Activated naive CD8-positive, alpha-beta T cell treated with anti-CD3 and anti-CD28 coated beads, Interleukin-2, amount 10 ng/mL, durations not matched to agents 7 days and 5 days (primary cell): ENCODE data around the gene FASN. TPM values are rescaled to one million over a fixed set of nuclear protein-coding genes. Genes with fewer than 3 reads are reported as not detected.
A peak's percentile ranks its signal among the peaks of the same experiment; 100 is the strongest.

ENCODE experiments used
- ATAC-seq: fragments of 150-1000 bp; cut with Tn5 transposase; one replicate; pipeline ENCODE4 v1.10.0; 2021; ENCODE audit warnings: low read depth, moderate library complexity
- POLR2A ChIA-PET: fragments of 350-600 bp; sonication (Branson Sonifier 250); formaldehyde crosslinking; loops from one replicate; lab custom pipeline; 2021; ENCODE audit warnings: antibody characterized with exemption; lab: Charles Lee
- DNase-seq: peaks from one replicate; pipeline ENCODE4 v3.0.0; 2021
- H3K27ac Mint-ChIP-seq: one replicate; pipeline ENCODE4 v1.8.0; 2022; ENCODE audit warnings: mild to moderate bottlenecking, mixed read lengths
- H3K27me3 Mint-ChIP-seq: one replicate; pipeline ENCODE4 v1.8.0; 2022; ENCODE audit warnings: mild to moderate bottlenecking, moderate library complexity, mixed read lengths
- H3K36me3 Mint-ChIP-seq: one replicate; pipeline ENCODE4 v1.8.0; 2021; ENCODE audit warnings: mild to moderate bottlenecking, mixed read lengths
- H3K4me1 Mint-ChIP-seq: one replicate; pipeline ENCODE4 v1.8.0; 2021; ENCODE audit warnings: mixed read lengths
- H3K4me3 Mint-ChIP-seq: one replicate; pipeline ENCODE4 v1.8.0; 2022; ENCODE audit warnings: mild to moderate bottlenecking, moderate library complexity, mixed read lengths
- H3K9me3 Mint-ChIP-seq: one replicate; pipeline ENCODE4 v1.8.0; 2021; ENCODE audit warnings: mixed read lengths
- total RNA-seq, 2 experiments: library from RNA; stranded (reverse); gene quantifications; one replicate each; pipeline ENCODE4 v1.2.3, GENCODE V29; 2021

Gene FASN
- total RNA-seq, 2 experiments from 2014 or later = 154 to 163 TPM

DNA sequence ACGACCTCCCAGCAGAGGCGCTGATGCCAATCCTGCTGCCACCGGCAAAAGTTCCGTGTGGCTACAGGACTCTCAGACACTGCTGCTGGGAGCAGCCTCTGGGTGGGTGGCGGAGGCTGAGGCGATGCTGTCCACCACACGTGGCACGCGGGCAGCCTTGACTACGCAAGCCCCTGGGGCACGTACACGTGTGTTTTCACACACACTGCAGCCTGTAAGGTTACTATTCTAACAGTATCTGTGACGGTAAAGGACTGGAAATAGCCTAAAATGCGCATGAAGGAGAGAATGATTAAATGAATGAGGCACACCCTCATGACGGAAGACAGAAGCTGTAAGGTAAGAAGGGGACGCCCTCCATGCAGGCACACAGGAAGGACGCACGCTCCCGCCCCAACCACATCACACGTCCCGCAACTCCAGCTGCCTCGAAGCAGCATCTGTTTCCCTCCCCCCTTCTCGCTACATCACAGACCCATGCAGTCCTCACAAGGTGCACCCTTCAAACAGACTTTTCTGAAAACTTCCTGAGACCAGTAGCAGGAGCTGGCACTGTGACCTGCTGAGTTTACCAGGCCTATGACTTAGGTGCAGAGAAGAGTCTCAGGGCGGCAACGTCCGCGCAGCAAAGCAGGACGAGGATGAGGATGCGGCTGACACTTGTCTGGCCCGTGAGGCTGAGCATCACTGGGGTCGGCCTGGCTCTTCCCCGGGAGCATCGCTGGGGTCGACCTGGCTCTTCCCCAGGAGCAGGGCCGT is 28.7 kb upstream of the FASN start:
- H3K9me3 Mint-ChIP-seq = no peaks in the 10 kb centered on the region
- peaks cover 41% of the 10 kb centered on the region for H3K4me1 Mint-ChIP-seq
- DNase-seq (peak; percentile 79), ATAC-seq (peak; percentile 89)
- H3K27ac Mint-ChIP-seq = peak overlapping the region; percentile 99
- H3K4me3 Mint-ChIP-seq = peak overlapping the region; percentile 77
- H3K36me3 Mint-ChIP-seq = peaks cover 11% of the 10 kb centered on the region
- POLR2A ChIA-PET = interaction anchor here (0.7 to 2.9 kb wide), 17 partner anchors 9 to 190 kb away, joined by 3 to 17 read pairs (median 4); partner anchors contain the start of genes CD7, DCXR, FASN and GPS1
- H3K27me3 Mint-ChIP-seq = no peaks in the 10 kb centered on the region

DNA sequence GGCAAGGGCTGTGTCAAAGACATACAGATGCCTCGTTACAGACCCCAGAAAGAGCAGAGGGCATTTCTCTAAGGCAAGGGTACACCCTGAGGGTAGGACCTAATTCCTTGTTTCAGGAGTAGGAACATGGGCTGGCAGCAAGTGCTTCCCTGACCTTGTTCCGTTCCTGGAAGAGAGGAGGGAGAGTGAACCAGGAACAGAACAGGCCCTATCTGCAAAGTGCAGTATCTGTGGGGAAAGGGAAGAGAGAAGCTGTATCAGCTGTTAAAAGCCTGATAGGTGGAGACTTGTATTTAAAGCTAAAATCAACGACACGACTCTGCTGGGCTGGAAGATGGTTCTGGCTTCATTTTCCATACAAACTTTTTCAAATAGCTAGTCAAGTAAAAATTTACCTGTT is 26.1 kb upstream of the FASN start:
- Mint-ChIP-seq H3K9me3 (no peaks in the 10 kb centered on the region), H3K36me3 (peaks cover 11% of the 10 kb centered on the region), H3K27ac (peak overlapping the region; percentile 55), H3K27me3 (no peaks in the 10 kb centered on the region), H3K4me1 (peaks cover 48% of the 10 kb centered on the region), H3K4me3 (no peak overlapping the region)
- DNase-seq = no peak
- POLR2A ChIA-PET = interaction anchor here (0.6 to 4.2 kb wide), 3 partner anchors 12 to 82 kb away, joined by 4 to 29 read pairs (median 6); no protein-coding TSS in a partner anchor
- ATAC-seq = no peak

DNA sequence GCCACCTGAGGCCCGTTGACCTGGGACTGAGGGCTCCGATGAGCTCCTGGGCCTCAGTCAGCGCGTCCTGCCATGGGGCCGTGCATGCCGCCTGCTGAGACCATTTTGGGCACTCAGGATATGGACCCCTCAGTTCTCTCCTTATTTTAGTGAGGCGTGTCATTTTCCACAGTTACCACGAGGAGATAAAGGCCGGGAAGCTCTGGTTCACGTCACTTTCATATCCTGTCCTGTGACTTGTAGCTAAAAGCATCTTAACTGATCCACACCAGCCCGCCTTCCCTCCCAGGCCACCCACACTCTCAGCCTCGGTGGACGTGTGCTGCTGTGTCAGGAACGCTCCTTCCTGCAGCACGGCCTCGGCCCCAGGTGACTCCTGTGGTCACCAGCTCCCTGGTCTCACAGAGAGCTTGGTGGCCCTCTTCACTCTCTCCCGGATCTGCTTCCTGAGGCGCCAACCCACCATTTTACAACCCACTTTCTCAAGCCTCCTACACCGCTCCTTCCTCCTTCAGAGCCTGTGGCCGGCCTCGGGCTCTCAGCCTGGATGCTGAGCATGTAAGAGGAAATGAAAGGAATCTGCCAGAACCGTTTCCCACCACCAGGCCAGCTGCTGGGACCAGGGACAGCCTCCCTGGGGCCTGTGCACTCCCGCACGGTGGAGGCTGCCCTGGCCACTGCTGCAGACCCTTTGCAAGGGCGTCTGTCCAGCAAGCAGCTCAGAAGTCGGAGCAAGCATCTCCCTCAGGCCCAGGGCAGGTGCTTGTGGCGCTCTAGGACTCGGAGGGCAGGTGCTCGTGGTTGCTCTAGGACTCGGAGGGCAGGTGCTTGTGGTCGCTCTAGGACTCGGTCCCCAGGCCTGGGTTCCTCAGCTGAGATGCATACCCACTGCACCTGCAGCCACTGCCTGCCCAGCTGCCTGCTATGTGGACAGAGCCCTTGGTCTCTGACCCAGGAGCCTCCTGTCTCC is 23.9 kb upstream of the FASN start:
- peak overlapping the region; percentile 35 for H3K4me3 Mint-ChIP-seq
- no peaks in the 10 kb centered on the region for H3K27me3 Mint-ChIP-seq
- peaks cover 11% of the 10 kb centered on the region for H3K36me3 Mint-ChIP-seq
- DNase-seq (no peak), ATAC-seq (no peak)
- no peaks in the 10 kb centered on the region for H3K9me3 Mint-ChIP-seq
- peak overlapping the region; percentile 80 for H3K27ac Mint-ChIP-seq
- H3K4me1 Mint-ChIP-seq = peaks cover 37% of the 10 kb centered on the region
- POLR2A ChIA-PET = interaction anchor here (1.0 to 4.2 kb wide), 5 partner anchors 16 to 84 kb away, joined by 3 to 29 read pairs (median 5); partner anchors contain the start of gene DCXR

DNA sequence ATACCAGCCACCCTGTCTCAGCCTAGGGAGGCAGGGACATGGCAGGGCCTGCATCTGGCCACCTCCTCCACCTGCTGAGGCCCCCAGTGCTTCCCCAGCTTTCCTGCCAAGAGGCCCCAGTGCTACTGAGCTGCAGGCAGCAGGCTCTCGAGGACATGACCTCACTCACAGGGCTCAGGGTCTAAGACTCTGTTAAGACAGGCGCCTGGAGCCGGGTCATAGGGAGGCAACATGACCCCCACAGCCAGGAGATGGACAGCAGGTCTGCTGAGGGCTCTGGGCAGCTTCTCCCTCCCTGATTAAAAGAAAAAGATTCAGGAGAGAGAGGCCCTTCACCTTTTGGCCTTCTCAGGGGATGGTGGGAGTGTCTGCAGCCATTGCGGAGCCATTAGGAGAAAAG is 23.2 kb upstream of the FASN start:
- no peak overlapping the region for H3K4me3 Mint-ChIP-seq

DNA sequence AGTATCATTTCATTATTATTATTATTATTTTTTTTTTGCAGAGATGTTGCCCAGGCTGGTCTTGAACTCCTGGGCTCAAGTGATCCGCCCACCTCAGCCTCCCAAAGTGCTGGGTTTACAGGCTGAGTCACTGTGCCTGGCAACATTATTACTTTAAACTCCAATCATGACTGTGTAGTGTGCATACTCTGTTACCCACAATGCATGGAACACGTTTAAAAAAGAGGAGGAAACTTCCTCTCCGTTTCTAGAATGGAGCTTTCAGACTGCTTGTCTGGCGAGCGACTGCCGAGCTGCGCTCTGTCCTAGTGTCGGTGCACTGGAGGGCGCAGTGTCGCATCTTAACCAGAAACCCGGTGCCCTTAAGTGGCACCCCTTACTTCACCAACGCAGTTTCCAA is 22.1 kb upstream of the FASN start:
- H3K27me3 Mint-ChIP-seq = no peaks in the 10 kb centered on the region
- POLR2A ChIA-PET = interaction anchor here (1.2 to 4.2 kb wide), 2 partner anchors 14 to 36 kb away, joined by 3 to 29 read pairs; no protein-coding TSS in a partner anchor
- no peak for DNase-seq
- peaks cover 8% of the 10 kb centered on the region for H3K36me3 Mint-ChIP-seq
- no peak overlapping the region for H3K4me3 Mint-ChIP-seq
- H3K9me3 Mint-ChIP-seq = no peaks in the 10 kb centered on the region
- ATAC-seq = peak; percentile 57
- H3K4me1 Mint-ChIP-seq = peaks cover 22% of the 10 kb centered on the region
- H3K27ac Mint-ChIP-seq = peak overlapping the region; percentile 40

More for the DNA sequence above, 23.2 kb upstream of the FASN start:
- Mint-ChIP-seq H3K27ac (peak overlapping the region; percentile 80), H3K9me3 (no peaks in the 10 kb centered on the region), H3K36me3 (peaks cover 11% of the 10 kb centered on the region), H3K27me3 (no peaks in the 10 kb centered on the region), H3K4me1 (peaks cover 30% of the 10 kb centered on the region)
- no peak for DNase-seq
- ATAC-seq = no peak
- POLR2A ChIA-PET = interaction anchor here (0.5 to 4.2 kb wide), 6 partner anchors 15 to 84 kb away, joined by 3 to 29 read pairs (median 5); partner anchors contain the start of gene DCXR

DNA sequence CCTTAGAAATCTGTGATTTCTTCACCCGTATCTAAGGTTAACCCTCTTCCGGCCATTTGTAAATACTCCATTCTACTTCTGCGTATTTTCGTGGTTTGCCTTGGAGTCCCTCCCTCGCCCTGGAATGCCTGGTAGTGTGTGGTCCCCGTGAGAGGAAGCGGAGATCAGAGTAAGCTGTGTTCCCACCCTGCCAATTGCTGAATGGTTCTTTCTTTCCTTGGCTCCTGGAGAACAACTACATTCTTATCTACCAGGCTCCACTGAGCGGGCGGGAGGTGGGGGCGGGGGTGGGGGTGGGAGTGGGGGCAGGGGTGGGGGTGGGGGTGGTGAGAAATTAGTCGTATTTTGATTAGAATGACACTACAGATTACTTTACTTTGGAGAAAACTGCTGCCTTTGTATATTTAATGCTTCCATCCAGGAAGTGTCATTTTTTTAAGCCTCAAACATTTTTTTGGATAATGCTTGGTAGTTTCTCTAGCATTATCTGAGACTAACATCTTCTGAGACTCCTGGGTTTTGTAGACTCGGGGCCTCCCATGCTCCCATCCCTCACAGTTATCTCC is 20.9 kb upstream of the FASN start:
- Mint-ChIP-seq H3K4me3 (no peak overlapping the region), H3K9me3 (no peaks in the 10 kb centered on the region), H3K4me1 (peaks cover 19% of the 10 kb centered on the region), H3K27me3 (no peaks in the 10 kb centered on the region), H3K36me3 (no peaks in the 10 kb centered on the region), H3K27ac (no peak overlapping the region)
- ATAC-seq (no peak), DNase-seq (no peak)
- POLR2A ChIA-PET = interaction anchor here (1.0 to 1.2 kb wide), 3 partner anchors 20 to 88 kb away, joined by 3 to 4 read pairs (median 3); no protein-coding TSS in a partner anchor

DNA sequence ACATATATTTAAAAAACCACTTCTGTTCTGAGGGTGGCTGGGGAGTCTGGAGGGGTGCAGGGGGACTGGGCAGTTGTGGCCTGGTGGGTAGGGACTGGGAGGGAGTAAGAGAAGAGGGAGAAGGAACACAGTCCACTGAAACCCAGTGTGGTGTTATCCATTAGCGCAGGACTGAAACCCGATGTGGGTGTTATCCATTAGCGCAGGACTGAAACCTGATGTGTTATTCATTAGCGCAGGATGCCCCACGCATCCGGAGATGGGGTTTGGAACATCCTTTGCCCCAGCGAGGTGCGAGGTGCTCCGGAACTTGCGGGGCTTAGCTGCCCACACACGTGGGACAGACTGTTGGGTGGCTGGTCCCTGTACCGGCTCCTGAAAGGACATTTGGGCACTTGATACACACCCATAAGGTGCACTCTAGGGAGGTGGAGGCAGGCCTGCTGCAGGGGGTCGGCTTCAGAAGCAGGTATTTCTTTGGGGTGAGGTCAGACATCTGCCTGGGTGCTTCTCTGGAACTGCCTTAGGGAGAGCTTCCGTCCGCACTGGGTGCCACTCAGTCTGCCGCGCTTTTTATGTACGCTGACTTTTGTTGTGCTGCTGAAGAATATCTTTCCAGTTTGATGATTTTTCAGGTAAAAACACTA is 20.3 kb upstream of the FASN start:
- Mint-ChIP-seq H3K9me3 (no peaks in the 10 kb centered on the region), H3K4me3 (no peak overlapping the region), H3K27me3 (no peaks in the 10 kb centered on the region), H3K36me3 (no peaks in the 10 kb centered on the region), H3K4me1 (peaks cover 19% of the 10 kb centered on the region), H3K27ac (no peak overlapping the region)
- POLR2A ChIA-PET = interaction anchor here (1.0 to 1.2 kb wide), 2 partner anchors 20 to 88 kb away, joined by 3 to 4 read pairs; no protein-coding TSS in a partner anchor
- DNase-seq (no peak), ATAC-seq (no peak)

DNA sequence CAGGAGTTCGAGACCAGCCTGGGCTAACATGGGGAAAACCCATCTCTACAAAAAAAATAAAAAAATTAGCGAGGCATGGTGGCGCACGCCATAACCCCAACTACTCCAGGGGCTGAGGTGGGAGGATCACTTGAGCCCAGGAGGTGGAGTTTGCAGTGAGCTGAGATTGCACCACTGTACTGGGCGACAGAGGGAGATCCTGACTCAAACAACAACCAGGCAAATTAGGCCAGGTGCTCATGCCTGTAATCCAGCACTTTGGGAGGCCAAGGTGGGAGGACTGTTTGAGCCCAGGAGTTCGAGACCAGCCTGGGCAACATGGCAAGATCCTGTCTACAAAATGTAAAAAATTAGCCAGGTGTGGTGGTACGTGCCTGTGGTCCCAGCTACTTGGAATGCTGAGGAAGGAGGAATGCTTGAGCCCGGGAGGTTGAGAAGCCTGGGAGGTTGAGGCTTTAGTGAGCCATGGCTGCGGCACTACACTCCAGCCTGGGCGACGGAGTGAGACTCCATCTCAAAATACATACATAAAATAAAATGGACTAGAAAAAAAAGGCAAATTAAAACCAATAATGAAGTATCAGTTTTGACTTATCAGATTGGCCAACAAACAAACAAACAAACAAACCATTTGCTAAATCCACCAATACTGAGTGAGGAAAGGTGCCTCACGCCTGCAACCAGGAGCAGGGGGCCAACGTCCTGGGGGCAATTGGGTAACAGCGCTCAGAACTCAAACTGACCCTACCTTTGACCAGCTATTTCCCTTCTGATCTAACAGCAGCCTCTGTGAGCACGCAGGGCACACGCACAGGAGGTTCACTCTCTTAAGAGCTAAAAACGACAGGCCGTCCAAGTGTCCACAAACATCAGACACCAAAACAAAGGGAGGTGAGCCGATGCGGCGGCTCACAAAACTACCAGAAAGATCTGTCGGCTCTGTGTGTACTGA is 19.4 kb upstream of the FASN start:
- Mint-ChIP-seq H3K27me3 (no peaks in the 10 kb centered on the region), H3K9me3 (no peaks in the 10 kb centered on the region), H3K36me3 (no peaks in the 10 kb centered on the region), H3K4me3 (no peak overlapping the region), H3K27ac (no peak overlapping the region), H3K4me1 (peaks cover 16% of the 10 kb centered on the region)
- DNase-seq (no peak), ATAC-seq (no peak)
- POLR2A ChIA-PET = interaction anchor here (1.2 kb wide), 1 partner anchor 19 kb away, joined by 4 read pairs; no protein-coding TSS in a partner anchor

DNA sequence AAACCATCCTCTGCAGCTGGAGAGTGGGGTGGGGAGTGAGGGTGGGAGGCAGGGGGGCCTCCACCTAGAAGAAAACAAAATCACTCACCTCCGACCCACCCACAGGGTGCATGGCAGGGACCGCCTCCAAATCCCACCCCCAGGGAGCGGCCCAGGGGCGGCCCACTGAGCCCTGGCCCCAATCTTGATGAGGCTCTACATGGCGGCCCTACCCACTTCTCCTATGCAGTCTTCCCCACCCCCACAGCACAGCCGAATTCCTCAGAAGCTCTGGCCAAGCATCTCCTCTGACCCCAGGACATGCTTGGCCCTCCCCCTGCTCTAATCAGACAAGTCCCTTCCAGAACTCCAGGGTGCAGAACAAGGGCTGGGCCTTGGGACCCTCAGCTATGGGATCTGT is 18.2 kb upstream of the FASN start:
- Mint-ChIP-seq H3K9me3 (no peaks in the 10 kb centered on the region), H3K27me3 (no peaks in the 10 kb centered on the region), H3K4me3 (no peak overlapping the region), H3K4me1 (peaks cover 7% of the 10 kb centered on the region), H3K27ac (no peak overlapping the region), H3K36me3 (no peaks in the 10 kb centered on the region)
- no peak for ATAC-seq
- POLR2A ChIA-PET = interaction anchor here (0.6 kb wide), 1 partner anchor 75 kb away, joined by 3 read pairs; no protein-coding TSS in a partner anchor
- DNase-seq = no peak

DNA sequence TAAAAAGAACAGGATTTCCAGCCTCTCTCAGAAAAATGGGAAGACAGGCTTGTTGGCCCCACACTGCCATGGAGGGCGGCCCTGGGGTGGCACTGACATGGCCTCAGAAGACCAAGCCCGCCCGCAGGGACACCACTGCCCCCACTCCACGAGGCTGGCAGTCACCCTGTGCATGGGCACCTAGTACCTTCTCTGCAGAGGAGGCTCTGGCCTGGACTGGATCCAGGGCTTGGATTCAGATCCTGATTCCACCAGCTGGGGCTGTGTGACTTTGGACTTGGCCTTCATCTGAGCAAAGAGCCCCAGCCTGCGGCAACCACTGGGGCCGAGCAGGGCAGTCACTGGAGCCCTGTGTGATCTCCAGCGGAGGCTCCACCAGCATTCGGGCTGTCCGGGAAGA is 16.8 kb upstream of the FASN start:
- H3K4me3 Mint-ChIP-seq = no peak overlapping the region
- no peaks in the 10 kb centered on the region for H3K9me3 Mint-ChIP-seq
- H3K4me1 Mint-ChIP-seq = peaks cover 8% of the 10 kb centered on the region
- DNase-seq (no peak), ATAC-seq (no peak)
- H3K36me3 Mint-ChIP-seq = no peaks in the 10 kb centered on the region
- POLR2A ChIA-PET = interaction anchor here (1.3 kb wide), 1 partner anchor 8 kb away, joined by 3 read pairs; no protein-coding TSS in a partner anchor
- H3K27me3 Mint-ChIP-seq = no peaks in the 10 kb centered on the region
- H3K27ac Mint-ChIP-seq = no peak overlapping the region

DNA sequence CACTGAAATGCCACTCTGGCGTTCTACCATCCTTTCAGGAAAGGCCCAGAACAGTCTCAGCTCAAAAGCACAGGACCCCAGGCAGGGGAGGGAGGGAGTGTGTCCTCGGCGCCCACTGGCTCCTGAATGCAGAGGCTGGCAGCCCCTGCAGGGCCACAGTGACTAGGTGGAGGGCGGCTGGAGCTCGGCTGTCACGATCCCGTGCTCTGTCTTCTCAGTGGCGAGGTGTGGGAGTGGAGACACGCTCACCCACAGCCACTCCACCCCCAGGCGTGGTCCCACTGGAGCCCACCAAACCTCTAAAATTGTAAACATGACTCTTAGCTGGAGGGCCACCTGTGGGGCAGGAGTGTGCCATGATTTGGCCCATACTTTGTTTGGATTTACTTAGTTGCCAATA is 16.4 kb upstream of the FASN start:
- ATAC-seq = no peak
- POLR2A ChIA-PET = interaction anchor here (1.3 kb wide), 1 partner anchor 8 kb away, joined by 3 read pairs; no protein-coding TSS in a partner anchor
- no peaks in the 10 kb centered on the region for H3K27me3 Mint-ChIP-seq
- H3K36me3 Mint-ChIP-seq = no peaks in the 10 kb centered on the region
- H3K9me3 Mint-ChIP-seq = no peaks in the 10 kb centered on the region
- H3K27ac Mint-ChIP-seq = no peak overlapping the region
- H3K4me3 Mint-ChIP-seq = no peak overlapping the region
- H3K4me1 Mint-ChIP-seq = peaks cover 4% of the 10 kb centered on the region
- no peak for DNase-seq
